HAP-1 (cell line): ENCODE data around the gene TNFRSF25.
"Not testable (repeated sequence)": the region's sequence is repeated elsewhere in the genome, so short reads cannot be mapped to it uniquely, and the experiment has no call there.

Experiments
- DNase-seq, 2 experiments: peaks; one replicate each; pipeline ENCODE4 v3.0.0-alpha.2; 2016 to 2020; ENCODE audit warnings: low spot score in 2 of 2
- H3K27me3 ChIP-seq: fragments of 250-450 bp; sonication (Bioruptor Pico); 2 replicates; pipeline ENCODE4 v1.5.1; 2020; ENCODE audit warnings: low read depth, mild to moderate bottlenecking, moderate library complexity
- H3K36me3 ChIP-seq: fragments of 250-450 bp; sonication (Bioruptor Pico); replicated peaks from 2 replicates; pipeline ENCODE4 v1.5.1; 2020; ENCODE audit warnings: mild to moderate bottlenecking
- H3K4me1 ChIP-seq: fragments of 250-450 bp; sonication (Bioruptor Pico); 2 replicates; pipeline ENCODE4 v1.5.1; 2020; ENCODE audit warnings: mild to moderate bottlenecking
- H3K4me3 ChIP-seq: fragments of 250-450 bp; sonication (Bioruptor Pico); 2 replicates; pipeline ENCODE4 v1.5.1; 2020; ENCODE audit warnings: mild to moderate bottlenecking, moderate library complexity
- H3K9me3 ChIP-seq: fragments of 250-450 bp; sonication (Bioruptor Pico); 2 replicates; pipeline ENCODE4 v1.5.1; 2020; ENCODE audit warnings: mild to moderate bottlenecking, moderate library complexity
- in situ Hi-C: fragments of 300-500 bp; cut with MboI; formaldehyde crosslinking; loops from 3 replicates; pipeline ENCODE4 v1.14.3; 2020; ENCODE audit warnings: low sequenced_read_pairs, inconsistent platforms, mixed read lengths

Gene TNFRSF25

DNA sequence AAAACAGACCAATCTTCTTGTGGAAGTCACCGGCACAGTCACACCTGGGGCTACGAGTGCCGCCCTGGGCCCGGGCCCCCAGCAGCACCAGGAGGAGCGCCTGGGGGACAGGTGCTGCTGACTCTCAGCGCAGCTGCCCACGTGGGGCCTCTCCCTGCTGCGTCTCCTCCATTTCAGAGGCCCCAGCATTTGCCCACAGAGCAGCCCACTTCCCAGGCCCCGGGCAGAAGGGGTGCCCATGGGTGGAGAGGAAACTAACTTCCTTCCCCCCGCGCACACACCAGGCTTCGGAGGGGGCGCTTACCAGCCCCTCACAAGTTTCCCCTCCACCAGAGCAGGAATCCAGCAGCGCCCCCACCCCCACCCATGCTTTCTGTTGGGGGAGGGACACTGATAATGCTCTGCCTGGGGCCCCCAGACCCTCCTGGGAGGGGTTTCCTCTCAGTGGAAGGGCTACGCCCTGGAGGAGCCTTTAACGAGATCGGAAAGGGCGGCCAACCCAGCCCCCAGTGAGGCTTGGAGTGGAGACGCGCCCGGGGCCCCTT lies 440 bp downstream of the TNFRSF25 start:
- H3K9me3 ChIP-seq: no peaks in the 10 kb centered on the region
- no peaks in the 10 kb centered on the region for H3K27me3 ChIP-seq
- no peaks in the 10 kb centered on the region for H3K4me1 ChIP-seq
- in situ Hi-C loops: no loop called here
- H3K36me3 ChIP-seq: no peaks in the 10 kb centered on the region
- no peak for DNase-seq
- H3K4me3 ChIP-seq: no peak overlapping the region

DNA sequence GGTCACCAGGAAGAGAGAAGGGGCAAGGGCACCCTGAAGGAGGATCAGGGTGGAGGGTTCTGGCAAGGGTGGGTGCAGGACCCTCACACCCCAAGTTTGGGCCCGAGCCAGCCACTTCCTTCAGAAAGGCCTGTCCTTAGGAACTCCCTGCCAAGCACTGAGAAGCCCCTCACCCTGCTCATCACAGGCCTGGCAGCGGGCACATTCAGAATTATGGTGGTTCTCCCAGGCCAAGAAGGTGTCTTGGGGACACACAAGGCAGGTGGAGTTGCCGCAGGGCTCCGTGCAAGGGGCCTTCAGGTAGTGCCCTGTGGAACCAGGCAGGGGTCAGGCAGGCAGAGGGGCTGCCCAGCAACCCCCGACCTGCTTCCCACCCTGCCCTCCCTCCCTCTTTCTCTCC lies 1.1 kb downstream of the TNFRSF25 start:
- Histone ChIP-seq H3K4me3 (no peak overlapping the region), H3K36me3 (no peaks in the 10 kb centered on the region), H3K9me3 (no peaks in the 10 kb centered on the region), H3K27me3 (no peaks in the 10 kb centered on the region), H3K4me1 (no peaks in the 10 kb centered on the region)
- in situ Hi-C loops: no loop called here
- DNase-seq: no peak

DNA sequence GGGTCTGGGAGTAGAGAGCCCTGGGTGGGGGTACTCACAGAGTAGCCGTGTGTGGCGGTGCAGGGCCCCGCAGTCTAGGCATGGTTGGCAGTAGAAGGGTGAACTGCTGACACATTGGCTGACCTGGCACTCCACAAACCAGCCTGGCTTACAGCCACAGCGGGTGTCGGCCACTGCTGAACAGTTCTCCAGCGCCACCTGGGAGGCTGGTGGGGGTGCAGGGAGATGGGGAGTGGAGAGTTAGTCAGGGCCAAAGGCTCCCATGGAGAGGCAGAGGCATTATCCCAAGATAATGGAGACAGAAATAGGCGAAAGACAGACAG lies 1.5 kb downstream of the TNFRSF25 start:
- no peak for DNase-seq
- Histone ChIP-seq H3K9me3 (no peaks in the 10 kb centered on the region), H3K36me3 (no peaks in the 10 kb centered on the region), H3K27me3 (no peaks in the 10 kb centered on the region), H3K4me1 (no peaks in the 10 kb centered on the region), H3K4me3 (no peak overlapping the region)
- in situ Hi-C loops: no loop called here

GRCh38 chr1:6463120-6463412 lies 2.9 kb downstream of the TNFRSF25 start:
- H3K36me3 ChIP-seq: no peaks in the 10 kb centered on the region
- no peak for DNase-seq
- in situ Hi-C loops: no loop called here
- no peaks in the 10 kb centered on the region for H3K27me3 ChIP-seq
- no peaks in the 10 kb centered on the region for H3K9me3 ChIP-seq
- no peak overlapping the region for H3K4me3 ChIP-seq
- H3K4me1 ChIP-seq: no peaks in the 10 kb centered on the region

GRCh38 chr1:6462412-6463119 lies 3.4 kb downstream of the TNFRSF25 start:
- H3K36me3 ChIP-seq: no peaks in the 10 kb centered on the region
- DNase-seq: no peak
- H3K9me3 ChIP-seq: no peaks in the 10 kb centered on the region
- no peaks in the 10 kb centered on the region for H3K27me3 ChIP-seq
- no peak overlapping the region for H3K4me3 ChIP-seq
- in situ Hi-C loops: no loop called here
- H3K4me1 ChIP-seq: no peaks in the 10 kb centered on the region

GRCh38 chr1:6461538-6462411 lies 4.2 kb downstream of the TNFRSF25 start:
- H3K4me3 ChIP-seq: no peak overlapping the region
- no peaks in the 10 kb centered on the region for H3K4me1 ChIP-seq
- no peak for DNase-seq
- in situ Hi-C loops: no loop called here
- no peaks in the 10 kb centered on the region for H3K36me3 ChIP-seq
- no peaks in the 10 kb centered on the region for H3K9me3 ChIP-seq
- H3K27me3 ChIP-seq: no peaks in the 10 kb centered on the region

DNA sequence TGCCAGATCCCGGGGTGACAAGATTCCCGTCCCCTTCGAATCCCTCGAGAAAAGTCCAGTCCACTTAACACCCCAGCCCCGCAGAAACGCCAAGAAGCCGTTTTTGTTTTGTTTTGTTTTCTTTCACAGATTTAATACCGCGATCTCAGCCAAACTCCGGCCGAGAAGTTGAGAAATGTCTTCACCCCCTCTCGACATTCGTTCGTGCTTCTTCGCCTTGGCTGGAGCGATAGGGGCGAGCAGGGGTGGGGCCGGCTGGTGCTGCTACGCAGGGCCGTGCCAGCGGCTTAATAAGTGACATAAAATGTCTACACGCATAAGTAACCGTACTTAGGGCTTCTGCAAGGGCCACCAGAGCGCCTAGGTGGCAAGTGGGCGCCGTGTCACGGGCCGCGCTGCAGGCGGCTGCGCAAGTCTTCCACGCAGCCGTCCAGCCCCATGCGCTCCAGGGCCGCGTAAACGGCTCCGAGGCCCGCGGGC lies 4.9 kb downstream of the TNFRSF25 start:
- Histone ChIP-seq H3K27me3 (peaks cover 2% of the 10 kb centered on the region; the same call in 1 of the 2 replicates), H3K4me3 (no peak overlapping the region), H3K9me3 (no peaks in the 10 kb centered on the region), H3K4me1 (no peaks in the 10 kb centered on the region), H3K36me3 (no peaks in the 10 kb centered on the region)
- in situ Hi-C loops: no loop called here
- DNase-seq: no peak

- H3K4me1 ChIP-seq: no peaks in the 10 kb centered on the region
- H3K27me3 ChIP-seq: peaks cover 5% of the 10 kb centered on the region
- H3K9me3 ChIP-seq: no peaks in the 10 kb centered on the region
- no peak for DNase-seq
- in situ Hi-C loops: no loop called here
- no peaks in the 10 kb centered on the region for H3K36me3 ChIP-seq
- no peak overlapping the region for H3K4me3 ChIP-seq
Observed at GRCh38 chr1:6460301-6461050, 5.5 kb downstream of the TNFRSF25 start.

- no peak overlapping the region for H3K4me3 ChIP-seq
- H3K27me3 ChIP-seq: peaks cover 7% of the 10 kb centered on the region
- no peaks in the 10 kb centered on the region for H3K9me3 ChIP-seq
- no peaks in the 10 kb centered on the region for H3K4me1 ChIP-seq
- DNase-seq: no peak
- in situ Hi-C loops: no loop called here
- no peaks in the 10 kb centered on the region for H3K36me3 ChIP-seq
Observed at GRCh38 chr1:6459850-6460265, 6.1 kb downstream of the TNFRSF25 start.

GRCh38 chr1:6456800-6457466 lies 9.0 kb downstream of the TNFRSF25 start:
- no peaks in the 10 kb centered on the region for H3K9me3 ChIP-seq
- no peak overlapping the region for H3K4me3 ChIP-seq
- no peaks in the 10 kb centered on the region for H3K4me1 ChIP-seq
- H3K36me3 ChIP-seq: no peaks in the 10 kb centered on the region
- peaks cover 25% of the 10 kb centered on the region for H3K27me3 ChIP-seq
- no peak for DNase-seq
- in situ Hi-C loops: no loop called here

GRCh38 chr1:6455752-6456520 lies 10.0 kb downstream of the TNFRSF25 start:
- H3K4me3 ChIP-seq, H3K9me3 ChIP-seq, DNase-seq, H3K4me1 ChIP-seq, in situ Hi-C loops, H3K36me3 ChIP-seq: not testable (repeated sequence)
- H3K27me3 ChIP-seq: peaks cover 34% of the 10 kb centered on the region

DNA sequence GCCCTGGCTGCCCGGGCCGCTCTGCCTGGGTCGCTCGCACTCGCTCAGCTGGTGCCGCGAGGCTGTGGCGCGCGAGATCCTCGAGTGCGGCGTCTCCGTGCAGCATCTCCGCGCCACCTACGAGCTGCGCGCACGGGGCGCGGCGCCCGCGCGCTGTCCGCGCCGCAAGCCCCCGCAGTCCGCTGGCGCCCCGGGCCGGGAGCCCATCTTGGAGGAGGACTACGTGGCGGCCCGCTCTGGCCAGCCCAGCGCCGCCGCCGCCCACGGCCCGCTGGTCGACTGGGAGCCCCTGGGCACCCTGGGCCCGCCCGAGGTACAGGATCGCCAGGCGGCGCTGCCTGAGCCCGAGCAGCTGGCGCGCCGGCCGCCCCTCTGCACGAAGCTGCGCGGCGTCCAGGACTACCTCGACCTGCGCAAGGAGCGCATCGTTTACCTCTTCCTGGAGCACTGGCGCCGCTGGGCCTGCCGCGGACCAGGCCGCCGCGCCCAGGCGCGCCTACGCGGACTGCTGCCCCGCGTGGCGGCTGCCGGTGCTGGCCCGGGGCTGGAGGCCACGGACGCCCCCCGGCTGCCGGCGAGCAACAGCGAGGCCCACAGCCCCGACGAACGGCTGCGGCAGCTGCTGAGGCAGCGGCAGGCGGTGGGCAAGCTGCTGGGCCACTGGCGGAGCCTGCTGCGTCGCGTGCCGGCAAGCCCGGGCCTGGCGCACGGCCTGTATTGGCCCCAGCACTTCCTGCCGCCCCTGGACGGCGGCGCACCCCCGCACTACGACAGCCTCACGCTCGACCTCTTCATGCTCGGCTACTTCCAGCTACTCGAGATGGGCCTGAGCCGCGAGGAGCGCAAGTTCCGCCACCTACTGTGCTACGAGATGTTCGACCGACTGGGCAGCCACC lies 10.9 kb downstream of the TNFRSF25 start:
- Histone ChIP-seq H3K4me3 (no peak overlapping the region), H3K27me3 (peaks cover 41% of the 10 kb centered on the region), H3K36me3 (no peaks in the 10 kb centered on the region), H3K9me3 (no peaks in the 10 kb centered on the region), H3K4me1 (no peaks in the 10 kb centered on the region)
- in situ Hi-C loops: no loop called here
- DNase-seq: no peak
